H54 (cell line): Measurements from ENCODE around the gene SOCS1.

Experiments used
- DNase-seq: peaks from one replicate; pipeline ENCODE4 v3.0.0; 2011; ENCODE audit warnings: low spot score, mixed read lengths; ENCODE audit not compliant: insufficient read length
- FAIRE-seq: peaks from 3 replicates; lab custom pipeline; 2011; peaks lifted over from hg19 to GRCh38; lab: Jason Lieb, UNC
- POLR2A ChIP-seq: IDR thresholded peaks from 2 replicates; pipeline ENCODE4 v1.6.1; 2011; ENCODE audit warnings: low read depth, mild to moderate bottlenecking, low read length

Gene SOCS1

GRCh38 chr16:11259655-11260595, 3.9 kb upstream of the SOCS1 start:
- DNase-seq (no peak), FAIRE-seq (no peak)
- TF ChIP-seq POLR2A = no peak

GRCh38 chr16:11258553-11259492, 2.8 kb upstream of the SOCS1 start:
- DNase-seq (no peak), FAIRE-seq (no peak)
- no peak for TF ChIP-seq POLR2A

- DNase-seq = peak; percentile 95
- peak; percentile 58 for FAIRE-seq
- no peak for TF ChIP-seq POLR2A
Observed at GRCh38 chr16:11257131-11257938, 1.3 kb upstream of the SOCS1 start.

GRCh38 chr16:11256661-11257130, 692 bp upstream of the SOCS1 start:
- peak; percentile 68 for DNase-seq
- TF ChIP-seq POLR2A = no peak

GRCh38 chr16:11254913-11255736, 879 bp downstream of the SOCS1 start:
- no peak for TF ChIP-seq POLR2A
- FAIRE-seq (no peak), DNase-seq (no peak)

More at GRCh38 chr16:11256661-11257130, 692 bp upstream of the SOCS1 start:
- FAIRE-seq = no peak

- no peak for FAIRE-seq
- no peak for DNase-seq
- TF ChIP-seq POLR2A = no peak
Observed at GRCh38 chr16:11253995-11254912, 1.8 kb downstream of the SOCS1 start.

- no peak for FAIRE-seq
- DNase-seq = no peak
- TF ChIP-seq POLR2A = no peak
Observed at GRCh38 chr16:11253009-11253994, 2.7 kb downstream of the SOCS1 start.

GRCh38 chr16:11252482-11252931, 3.5 kb downstream of the SOCS1 start:
- DNase-seq (no peak), FAIRE-seq (no peak)
- no peak for TF ChIP-seq POLR2A

GRCh38 chr16:11251525-11252481, 4.2 kb downstream of the SOCS1 start:
- TF ChIP-seq POLR2A = no peak
- DNase-seq (no peak), FAIRE-seq (no peak)
